ENCODE results near the gene KRT23.

GRCh38 chr17:40936437-40936971 is 942 bp downstream of the KRT23 start:
- no peak for TF ChIP-seq POLR2AphosphoS5 (IDR thresholded peaks at IDR 0.05; ENCODE audit: low read depth)
- TF ChIP-seq CTCF (conservative IDR thresholded peaks at IDR 0.05; ENCODE audit: low read depth in 2 of 2), result no peak
- no peak for TF ChIP-seq EZH2 (IDR thresholded peaks at IDR 0.05; ENCODE audit: low read depth, unreplicated experiment)
- TF ChIP-seq CREB1 (CRISPR knock-in tag; IDR thresholded peaks at IDR 0.05; ENCODE audit: low read depth), result no peak
- TF ChIP-seq JUNB (IDR thresholded peaks at IDR 0.05; ENCODE audit: unreplicated experiment), result no peak
- no peak for TF ChIP-seq EZH2phosphoT487 (IDR thresholded peaks at IDR 0.05; ENCODE audit: unreplicated experiment)

All from GM23338 (cell line).